SK-N-SH (cell line): ENCODE results near the gene TPH2. TPM values are rescaled to one million over a fixed set of nuclear protein-coding genes. Genes with fewer than 3 reads are reported as not detected.

ENCODE experiments used
- CTCF ChIA-PET: fragments of 300-600, 350-600 bp; formaldehyde crosslinking; extraction: SDS; loops from one replicate; lab custom pipeline; 2021; lab: Yijun Ruan, JAX
- POLR2A ChIA-PET: fragments of 350-600 bp; sonication (Branson Sonifier 250); formaldehyde crosslinking; extraction: SDS; loops from one replicate; lab custom pipeline; 2020; ENCODE audit warnings: antibody characterized with exemption, inconsistent platforms; lab: Yijun Ruan, JAX
- DNase-seq: peaks from one replicate; pipeline ENCODE4 v3.0.0; 2012
- H2AFZ ChIP-seq: fragments of 200-600 bp; sonication (generic); 2 replicates; pipeline ENCODE4 v1.8.1; 2016; ENCODE audit warnings: antibody characterized with exemption, mild to moderate bottlenecking, low read depth
- H3F3A ChIP-seq: fragments of 200-600 bp; sonication (generic); replicated peaks from 2 replicates; pipeline ENCODE3; 2016; ENCODE audit warnings: antibody characterized with exemption, mild to moderate bottlenecking; ENCODE audit not compliant: insufficient read depth
- H3K27ac ChIP-seq, 2 experiments: fragments of 200-500 bp in 1 of 2; fragments of 200-600 bp in 1 of 2; sonication (Bioruptor generic) in 1 of 2; sonication (generic), shearing (Covaris generic) in 1 of 2; 2 replicates each; pipeline versions ENCODE4 v1.5.1 to v1.6.1; 2014 to 2016; ENCODE audit warnings: low read depth in 2 of 2, inconsistent platforms in 1 of 2, low read length in 1 of 2, mild to moderate bottlenecking in 1 of 2, mixed read lengths in 1 of 2
- H3K27me3 ChIP-seq: fragments of 200-600 bp; sonication (generic), shearing (Covaris generic); 2 replicates; pipeline ENCODE4 v1.6.1; 2016; ENCODE audit warnings: mixed run types; ENCODE audit not compliant: insufficient read depth
- H3K36me3 ChIP-seq, 2 experiments: fragments of 200-500 bp in 1 of 2; fragments of 200-600 bp in 1 of 2; sonication (Bioruptor generic) in 1 of 2; sonication (generic) in 1 of 2; replicated peaks in 1 of 2; 2 replicates each; pipeline versions ENCODE3 to v1.5.1; 2014 to 2016; ENCODE audit warnings: low read length in 1 of 2, mild to moderate bottlenecking in 1 of 2; ENCODE audit not compliant: insufficient read depth in 2 of 2, control insufficient read depth in 1 of 2
- H3K4me1 ChIP-seq, 2 experiments: fragments of 200-500 bp in 1 of 2; fragments of 200-600 bp in 1 of 2; sonication (Bioruptor generic) in 1 of 2; sonication (generic), shearing (Covaris generic) in 1 of 2; 2 replicates each; pipeline versions ENCODE4 v1.5.1 to v1.6.1; 2014 to 2016; ENCODE audit warnings: low read depth in 1 of 2, low read length in 1 of 2, mixed run types in 1 of 2; ENCODE audit not compliant: insufficient read depth in 2 of 2, control insufficient read depth in 1 of 2
- H3K4me2 ChIP-seq: fragments of 200-600 bp; sonication (generic), shearing (Covaris generic); 2 replicates; pipeline ENCODE4 v1.6.1; 2017; ENCODE audit warnings: mixed run types
- H3K4me3 ChIP-seq, 2 experiments: fragments of 200-500 bp in 1 of 2; fragments of 200-600 bp in 1 of 2; sonication (Bioruptor generic) in 1 of 2; sonication (generic), shearing (Covaris generic) in 1 of 2; 2 replicates each; pipeline versions ENCODE4 v1.5.1 to v1.8.1; 2014 to 2016; ENCODE audit warnings: low read depth in 2 of 2, inconsistent platforms in 1 of 2, low read length in 1 of 2, mild to moderate bottlenecking in 1 of 2, mixed read lengths in 1 of 2, moderate library complexity in 1 of 2
- H3K79me2 ChIP-seq: fragments of 200-600 bp; sonication (generic); 2 replicates; pipeline ENCODE4 v1.8.1; 2017; ENCODE audit warnings: mild to moderate bottlenecking; ENCODE audit not compliant: insufficient read depth
- H3K9ac ChIP-seq: fragments of 200-600 bp; sonication (generic); 2 replicates; pipeline ENCODE4 v1.6.1; 2017; ENCODE audit warnings: mixed run types
- H3K9me2 ChIP-seq: fragments of 200-600 bp; sonication (generic); 2 replicates; pipeline ENCODE4 v1.6.1; 2017; ENCODE audit warnings: mixed run types
- H3K9me3 ChIP-seq: fragments of 200-600 bp; sonication (generic); 2 replicates; pipeline ENCODE4 v1.6.1; 2017; ENCODE audit warnings: mixed run types, mild to moderate bottlenecking, moderate library complexity
- H4K20me1 ChIP-seq: fragments of 200-600 bp; sonication (generic); 2 replicates; pipeline ENCODE4 v1.6.1; 2017; ENCODE audit warnings: mild to moderate bottlenecking, mixed run types; ENCODE audit not compliant: insufficient read depth
- CTCF ChIP-seq: fragments of 200-600 bp; sonication (generic); IDR thresholded peaks from 2 replicates; pipeline ENCODE4 v1.6.1; 2017; ENCODE audit warnings: antibody characterized with exemption, mild to moderate bottlenecking, moderate library complexity
- EP300 ChIP-seq, 2 experiments: IDR thresholded peaks; 2 replicates each; pipeline versions ENCODE4 v1.4.0 to v1.6.1; 2012; ENCODE audit warnings: borderline replicate concordance in 1 of 2, low read depth in 1 of 2, low read length in 1 of 2
- EZH2phosphoT487 ChIP-seq: fragments of 200-600 bp; sonication (generic); IDR thresholded peaks from 2 replicates; pipeline ENCODE4 v1.6.1; 2017; ENCODE audit warnings: low read depth, mixed run types, mild to moderate bottlenecking, antibody characterized with exemption, moderate library complexity, borderline replicate concordance
- FOSL2 ChIP-seq: IDR thresholded peaks from 2 replicates; pipeline ENCODE4 v1.4.0; 2012; ENCODE audit warnings: low read depth, mild to moderate bottlenecking, moderate library complexity, borderline replicate concordance
- FOXJ3 ChIP-seq: sonication (generic); formaldehyde crosslinking; IDR thresholded peaks from 2 replicates; pipeline ENCODE4 v1.5.1; 2020; ENCODE audit warnings: mild to moderate bottlenecking, missing genetic modification reagents
- FOXM1 ChIP-seq: IDR thresholded peaks from 2 replicates; pipeline ENCODE4 v1.4.0; 2012; ENCODE audit warnings: low read depth, mild to moderate bottlenecking
- GABPA ChIP-seq: IDR thresholded peaks from 2 replicates; pipeline ENCODE4 v1.4.0; 2012; ENCODE audit warnings: low read depth, mild to moderate bottlenecking
- JUND ChIP-seq: IDR thresholded peaks from 2 replicates; pipeline ENCODE4 v1.4.0; 2012
- MEF2A ChIP-seq: IDR thresholded peaks from 2 replicates; pipeline ENCODE4 v1.4.0; 2012; ENCODE audit warnings: low read depth, borderline replicate concordance
- POLR2AphosphoS5 ChIP-seq: IDR thresholded peaks from 2 replicates; pipeline ENCODE4 v1.6.1; 2012; ENCODE audit warnings: low read depth, low read length
- RCOR1 ChIP-seq: fragments of 150-350 bp; IDR thresholded peaks from 2 replicates; pipeline ENCODE4 v1.6.1; 2017; ENCODE audit warnings: antibody characterized with exemption, low read length
- RFX5 ChIP-seq: IDR thresholded peaks from 2 replicates; pipeline ENCODE4 v1.6.1; 2012; ENCODE audit warnings: mild to moderate bottlenecking, improper control_type of control experiment, low read length
- SMC3 ChIP-seq: IDR thresholded peaks from 2 replicates; pipeline ENCODE4 v1.6.1; 2012; ENCODE audit warnings: low read depth, low read length, improper control_type of control experiment
- TCF12 ChIP-seq: IDR thresholded peaks from 2 replicates; pipeline ENCODE4 v1.4.0; 2012
- USF1 ChIP-seq: IDR thresholded peaks from 2 replicates; pipeline ENCODE4 v1.4.0; 2012; ENCODE audit warnings: low read depth, borderline replicate concordance
- YY1 ChIP-seq: IDR thresholded peaks from 2 replicates; pipeline ENCODE4 v1.4.0; 2012; ENCODE audit warnings: low read depth, mild to moderate bottlenecking
- WGBS: methylation state at CpG from one replicate; pipeline ENCODE4 v1.1.6; 2017; ENCODE audit warnings: low lambda C conversion rate; 5-methylcytosine and 5-hydroxymethylcytosine counted together
- polyA plus RNA-seq, 3 experiments: library from polyadenylated mRNA; depleted of rRNA; stranded (reverse); fragments of >200 nt; gene quantifications; 2 replicates each; pipeline ENCODE4 v1.2.3, GENCODE V29; 2012
- TF ChIP-seq, protein P1 (sequence below): IDR thresholded peaks from 2 replicates; pipeline ENCODE4 v1.4.0; 2012; ENCODE audit warnings: low read depth
- TF ChIP-seq, protein P2 (sequence below): fragments of 150-350 bp; IDR thresholded peaks from 2 replicates; pipeline ENCODE4 v1.6.1; 2016; ENCODE audit warnings: mild to moderate bottlenecking, low read depth, low read length

The TPH2 gene
- polyA plus RNA-seq, 1 of the 3 experiments (the other 2 are of a cell fraction), result not detected

DNA sequence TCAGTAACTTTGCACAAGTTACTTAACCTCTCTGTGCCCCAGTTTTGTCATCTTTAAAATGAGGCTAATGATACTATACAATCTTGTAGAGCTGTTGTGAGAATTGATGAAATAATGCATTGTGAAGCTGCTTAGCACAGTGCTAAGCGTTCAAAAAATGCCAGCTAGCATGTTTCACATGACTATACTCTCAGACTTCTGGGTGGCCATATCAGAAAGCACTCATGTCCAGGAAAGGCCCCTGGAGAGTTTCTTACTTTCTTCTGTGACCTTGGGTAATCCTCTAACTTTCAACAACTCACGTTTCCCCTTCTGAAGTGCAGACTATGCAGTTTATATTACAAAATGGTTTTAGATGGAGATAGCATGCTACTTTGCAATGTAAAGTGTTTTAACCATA, 68.1 kb downstream of the TPH2 start:
- CTCF ChIA-PET, result interaction anchor here (6.4 kb wide), 1 partner anchor 10 kb away, joined by 28 read pairs; no protein-coding TSS in a partner anchor

More for the DNA sequence above, 68.1 kb downstream of the TPH2 start:
- no peak overlapping the region for H3K4me2 ChIP-seq
- no peak overlapping the region for H3K9ac ChIP-seq
- H3K9me3 ChIP-seq, result no peaks in the 10 kb centered on the region
- H3K27me3 ChIP-seq, result no peaks in the 10 kb centered on the region
- H3K36me3 ChIP-seq, result no peaks in the 10 kb centered on the region
- no peak for DNase-seq
- WGBS, result 33% methylated on average over 2 of the region's 2 CpGs
- H2AFZ ChIP-seq, result no peak overlapping the region
- no peaks in the 10 kb centered on the region for H3K79me2 ChIP-seq
- H3K27ac ChIP-seq, result no peak overlapping the region
- no peaks in the 10 kb centered on the region for H3F3A ChIP-seq
- POLR2A ChIA-PET, result no interaction called here
- no peaks in the 10 kb centered on the region for H4K20me1 ChIP-seq
- TF ChIP-seq RFX5 (no peak), RCOR1 (no peak), USF1 (no peak), POLR2AphosphoS5 (no peak), GABPA (no peak), FOXJ3 (no peak), EZH2phosphoT487 (no peak), JUND (no peak), EP300 (IDR thresholded peaks at IDR 0.05; ENCODE audit: borderline replicate concordance in 1 of 2, low read depth in 1 of 2, low read length in 1 of 2) (no peak), CTCF (no peak), YY1 (no peak), MEF2A (no peak), FOSL2 (no peak), TCF12 (no peak), FOXM1 (no peak), SMC3 (no peak)
- TF ChIP-seq, protein P1, sequence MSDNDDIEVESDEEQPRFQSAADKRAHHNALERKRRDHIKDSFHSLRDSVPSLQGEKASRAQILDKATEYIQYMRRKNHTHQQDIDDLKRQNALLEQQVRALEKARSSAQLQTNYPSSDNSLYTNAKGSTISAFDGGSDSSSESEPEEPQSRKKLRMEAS, result no peak
- TF ChIP-seq, protein P2, sequence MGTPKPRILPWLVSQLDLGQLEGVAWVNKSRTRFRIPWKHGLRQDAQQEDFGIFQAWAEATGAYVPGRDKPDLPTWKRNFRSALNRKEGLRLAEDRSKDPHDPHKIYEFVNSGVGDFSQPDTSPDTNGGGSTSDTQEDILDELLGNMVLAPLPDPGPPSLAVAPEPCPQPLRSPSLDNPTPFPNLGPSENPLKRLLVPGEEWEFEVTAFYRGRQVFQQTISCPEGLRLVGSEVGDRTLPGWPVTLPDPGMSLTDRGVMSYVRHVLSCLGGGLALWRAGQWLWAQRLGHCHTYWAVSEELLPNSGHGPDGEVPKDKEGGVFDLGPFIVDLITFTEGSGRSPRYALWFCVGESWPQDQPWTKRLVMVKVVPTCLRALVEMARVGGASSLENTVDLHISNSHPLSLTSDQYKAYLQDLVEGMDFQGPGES, result no peak
- peaks cover 0 to 6% of the 10 kb centered on the region in 2 experiments; a peak in 1 of 4 replicates for H3K4me1 ChIP-seq
- H3K9me2 ChIP-seq, result no peaks in the 10 kb centered on the region
- no peak overlapping the region for H3K4me3 ChIP-seq
